ENCODE measurements around the gene SLC22A17.

Gene SLC22A17

DNA sequence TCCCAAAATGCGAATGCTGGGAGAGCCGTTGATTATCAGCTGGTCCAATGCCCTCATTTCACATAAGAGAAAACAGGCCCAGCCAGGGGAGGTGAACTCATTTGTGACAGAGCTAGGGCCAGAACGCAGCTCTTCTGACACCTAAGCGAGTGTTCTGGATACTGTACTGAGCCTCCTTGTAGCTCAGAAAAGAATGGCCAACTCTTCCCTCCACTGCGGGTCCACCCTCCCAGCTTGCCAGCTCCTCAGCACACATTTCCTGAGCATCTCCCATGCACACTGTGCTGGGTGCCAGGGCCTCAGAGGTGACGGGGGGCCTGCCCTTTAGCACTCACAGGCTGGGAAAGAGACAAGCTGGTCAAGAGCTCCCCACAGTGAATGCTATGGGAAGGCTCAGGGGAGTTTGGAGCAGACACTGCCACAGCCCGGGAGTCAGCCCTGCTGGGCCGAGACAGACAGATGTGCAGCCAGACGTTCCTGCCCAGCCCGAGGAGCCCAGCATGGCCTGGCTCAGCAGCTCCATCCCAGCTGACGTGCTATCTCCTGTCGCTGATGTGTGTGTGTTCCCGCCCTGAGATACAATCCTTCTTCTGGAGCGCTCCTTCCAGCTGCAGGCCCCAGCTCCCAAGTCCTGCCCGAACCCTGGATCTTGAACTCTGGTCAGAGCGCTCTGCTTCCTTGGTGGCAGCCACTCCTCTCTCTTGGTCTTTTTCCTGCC is 27.7 kb upstream of the SLC22A17 start:
- TF ChIP-seq, protein P1, sequence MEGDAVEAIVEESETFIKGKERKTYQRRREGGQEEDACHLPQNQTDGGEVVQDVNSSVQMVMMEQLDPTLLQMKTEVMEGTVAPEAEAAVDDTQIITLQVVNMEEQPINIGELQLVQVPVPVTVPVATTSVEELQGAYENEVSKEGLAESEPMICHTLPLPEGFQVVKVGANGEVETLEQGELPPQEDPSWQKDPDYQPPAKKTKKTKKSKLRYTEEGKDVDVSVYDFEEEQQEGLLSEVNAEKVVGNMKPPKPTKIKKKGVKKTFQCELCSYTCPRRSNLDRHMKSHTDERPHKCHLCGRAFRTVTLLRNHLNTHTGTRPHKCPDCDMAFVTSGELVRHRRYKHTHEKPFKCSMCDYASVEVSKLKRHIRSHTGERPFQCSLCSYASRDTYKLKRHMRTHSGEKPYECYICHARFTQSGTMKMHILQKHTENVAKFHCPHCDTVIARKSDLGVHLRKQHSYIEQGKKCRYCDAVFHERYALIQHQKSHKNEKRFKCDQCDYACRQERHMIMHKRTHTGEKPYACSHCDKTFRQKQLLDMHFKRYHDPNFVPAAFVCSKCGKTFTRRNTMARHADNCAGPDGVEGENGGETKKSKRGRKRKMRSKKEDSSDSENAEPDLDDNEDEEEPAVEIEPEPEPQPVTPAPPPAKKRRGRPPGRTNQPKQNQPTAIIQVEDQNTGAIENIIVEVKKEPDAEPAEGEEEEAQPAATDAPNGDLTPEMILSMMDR (IDR thresholded peaks at IDR 0.05; ENCODE audit: extremely low read depth, missing control alignments): no peak
- no peak for DNase-seq (ENCODE audit: low spot score)

DNA sequence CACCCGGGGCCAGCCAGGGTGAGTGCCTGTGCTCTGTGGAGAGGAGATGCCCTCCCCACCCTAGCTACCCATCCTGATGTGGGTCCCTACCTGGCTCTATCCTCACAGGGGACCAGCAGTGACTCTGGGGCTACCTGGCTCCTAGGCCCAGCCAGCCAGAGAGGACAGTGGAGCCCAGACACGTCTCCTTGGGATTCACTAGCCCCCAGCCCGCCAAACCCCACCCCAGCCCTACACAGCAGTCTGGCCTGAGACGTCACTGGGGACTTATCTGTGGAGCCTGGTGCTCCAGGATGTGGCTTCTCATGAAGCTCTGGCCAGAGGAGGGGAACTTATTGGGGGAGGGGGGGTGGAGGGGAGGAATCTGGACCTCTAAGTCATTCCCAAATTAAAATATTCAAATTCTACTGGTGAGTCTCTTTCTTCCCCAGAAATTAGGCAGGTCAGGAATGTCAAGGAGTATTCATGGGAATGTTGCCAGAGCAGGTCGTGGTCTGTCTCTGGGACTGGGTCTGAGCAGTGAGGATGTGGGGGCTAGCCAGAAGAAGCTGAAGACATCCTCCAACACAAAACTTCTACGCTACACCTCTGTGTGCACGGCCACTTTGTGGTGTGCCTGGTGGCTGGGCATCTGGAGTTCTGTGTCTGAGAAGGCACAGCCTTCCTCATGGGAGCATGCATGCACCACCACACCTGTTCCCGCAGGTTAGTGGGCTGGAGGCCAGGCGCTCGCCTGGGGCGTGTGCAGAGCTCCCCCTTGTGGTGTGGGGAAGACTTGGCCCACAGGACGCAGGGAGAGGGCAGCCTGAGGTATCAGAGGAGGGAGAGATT is 26.9 kb upstream of the SLC22A17 start:
- TF ChIP-seq, protein P1 (IDR thresholded peaks at IDR 0.05; ENCODE audit: extremely low read depth, missing control alignments): peak; percentile 93
- peak; percentile 83 for DNase-seq (ENCODE audit: low spot score)

DNA sequence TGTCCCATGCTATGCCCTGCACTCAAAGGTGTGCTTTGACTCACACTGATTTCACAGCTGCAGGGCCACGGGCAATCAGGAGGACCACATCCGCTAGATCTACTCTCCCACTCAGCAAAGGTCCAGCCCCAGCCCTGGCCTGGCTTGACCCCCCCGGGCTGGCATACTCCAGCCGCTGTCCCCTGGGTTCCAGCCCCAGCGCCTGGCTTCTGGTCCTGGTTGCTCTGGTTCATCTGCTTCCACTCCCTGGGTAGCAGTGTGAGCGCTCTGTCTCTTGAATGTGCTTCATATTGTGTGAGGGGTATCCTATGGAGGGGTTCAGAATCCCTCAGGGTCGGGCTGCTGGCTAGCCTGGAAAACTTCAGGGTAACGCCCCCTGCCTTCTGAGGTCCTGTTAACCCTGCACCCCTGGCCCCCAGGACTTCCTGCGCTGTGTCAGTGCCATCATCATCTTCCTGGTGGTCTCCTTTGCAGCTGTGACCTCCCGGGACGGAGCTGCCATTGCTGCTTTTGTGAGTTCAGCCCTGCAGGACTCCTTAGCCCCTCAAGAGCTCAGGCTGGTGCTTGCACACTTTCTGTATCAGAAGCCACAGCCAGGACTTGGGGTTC is 26.0 kb upstream of the SLC22A17 start:
- TF ChIP-seq, protein P1 (IDR thresholded peaks at IDR 0.05; ENCODE audit: extremely low read depth, missing control alignments): no peak

DNA sequence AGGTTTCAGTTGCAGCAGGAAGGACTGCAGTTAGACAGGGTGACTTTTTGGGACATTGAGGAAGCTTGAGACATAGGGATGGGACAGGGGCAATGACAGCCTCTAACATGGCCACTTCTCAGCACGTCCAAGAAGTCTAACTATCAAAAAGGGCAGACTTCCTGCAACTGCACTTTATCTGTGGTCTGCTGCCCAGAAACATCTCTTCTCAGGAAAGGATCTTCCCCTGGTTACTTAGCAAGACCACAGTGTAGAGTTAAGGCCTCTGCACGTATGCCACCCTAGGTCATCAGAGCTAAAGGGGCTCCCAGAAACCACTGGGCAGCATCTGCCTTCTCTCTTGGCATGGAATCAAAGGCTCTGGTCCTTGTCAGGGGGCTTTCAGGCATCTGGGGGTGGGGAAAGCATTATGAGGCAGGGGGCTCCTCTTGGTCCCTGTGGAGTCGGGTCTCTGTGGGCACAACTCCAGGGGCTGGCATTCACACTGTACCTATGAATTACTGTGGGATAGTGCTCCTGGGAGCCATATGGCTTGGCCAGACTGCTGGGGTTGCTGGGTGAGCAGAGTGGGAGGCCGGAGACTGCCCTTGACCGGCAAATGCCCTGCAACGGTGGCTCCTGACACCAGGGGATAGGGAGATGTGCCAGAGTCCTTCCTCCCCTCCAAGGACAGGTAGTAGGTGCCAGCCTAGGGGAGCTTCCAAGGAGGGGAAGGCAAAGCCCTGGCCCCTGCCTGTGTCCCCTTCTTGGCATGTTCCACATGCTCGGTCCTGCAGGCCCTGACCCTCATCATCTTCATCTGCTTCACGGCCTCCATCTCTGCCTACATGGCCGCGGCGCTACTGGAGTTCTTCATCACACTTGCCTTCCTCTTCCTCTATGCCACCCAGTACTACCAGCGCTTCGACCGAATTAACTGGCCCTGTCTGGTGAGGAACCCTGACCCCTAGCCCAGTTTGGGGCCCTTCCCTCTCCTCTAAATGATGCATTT is 25.2 kb upstream of the SLC22A17 start:
- DNase-seq (ENCODE audit: low spot score): no peak
- TF ChIP-seq, protein P1 (IDR thresholded peaks at IDR 0.05; ENCODE audit: extremely low read depth, missing control alignments): no peak

More for the DNA sequence above, 26.0 kb upstream of the SLC22A17 start:
- no peak for DNase-seq (ENCODE audit: low spot score)

DNA sequence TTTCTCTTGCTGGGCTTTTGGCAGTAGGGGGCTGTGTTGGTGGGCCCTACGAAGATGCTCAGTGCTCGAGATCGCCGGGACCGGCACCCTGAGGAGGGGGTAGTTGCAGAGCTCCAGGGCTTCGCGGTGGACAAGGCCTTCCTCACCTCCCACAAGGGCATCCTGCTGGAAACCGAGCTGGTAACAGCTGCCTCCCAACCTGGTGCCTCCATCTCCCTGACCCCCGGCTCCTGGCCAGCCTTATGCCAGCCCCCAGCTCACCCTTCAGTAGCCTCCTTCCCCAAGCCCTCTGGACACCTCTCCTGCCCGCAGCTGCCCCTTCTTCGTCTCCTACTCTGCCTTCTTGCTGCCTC is 24.5 kb upstream of the SLC22A17 start:
- TF ChIP-seq, protein P1 (IDR thresholded peaks at IDR 0.05; ENCODE audit: extremely low read depth, missing control alignments): no peak
- DNase-seq (ENCODE audit: low spot score): no peak

DNA sequence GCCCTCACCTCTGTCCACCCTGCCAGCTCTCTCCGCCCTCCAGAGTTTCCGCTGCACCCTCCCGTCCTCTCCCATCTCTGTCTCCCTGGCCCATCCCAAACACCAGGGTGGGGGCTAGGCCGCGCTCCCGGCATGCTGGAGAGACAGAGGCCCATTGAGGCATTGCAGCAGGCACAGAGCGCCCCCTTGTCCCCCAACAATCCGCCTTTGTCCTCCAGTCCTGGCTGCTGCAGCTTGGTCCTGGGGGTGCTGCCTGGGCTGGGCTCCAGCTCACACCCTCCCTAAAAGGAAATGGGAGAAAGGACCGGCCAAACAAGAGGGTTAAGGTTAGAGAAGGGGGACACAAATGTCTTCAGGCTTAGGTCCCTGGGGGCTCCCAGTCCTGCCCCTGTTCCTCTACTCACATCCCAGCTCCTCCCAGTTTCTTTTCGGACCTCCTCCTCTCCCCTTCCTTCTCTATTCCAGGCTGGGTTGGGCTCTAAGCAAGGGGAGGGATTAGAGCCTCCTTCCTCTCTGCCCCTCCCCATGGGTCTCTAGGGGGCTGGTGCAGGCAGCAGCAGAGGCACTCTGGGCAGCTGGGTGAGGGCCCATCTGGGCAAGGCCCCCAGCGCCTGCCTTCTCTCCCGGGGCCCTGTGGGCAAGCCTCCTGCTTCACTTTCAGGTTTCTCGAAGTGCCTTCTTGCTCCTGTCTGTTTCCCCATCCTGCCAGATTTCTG is 24.0 kb upstream of the SLC22A17 start, which contains the start of gene CMTM5:
CMTM5 (plus strand) TSS at position 565 of the 716 bp plus-strand sequence. CDS start 206 bp downstream, outside the sequence.
- TF ChIP-seq, protein P1 (IDR thresholded peaks at IDR 0.05; ENCODE audit: extremely low read depth, missing control alignments): no peak
- DNase-seq (ENCODE audit: low spot score): no peak
